Gastrocnemius medialis (tissue), 4 donors: ENCODE measurements around the gene SLC36A3. TPM values are rescaled to one million over a fixed set of nuclear protein-coding genes. Genes with fewer than 3 reads are reported as not detected.
"Not testable (repeated sequence)": the region's sequence is repeated elsewhere in the genome, so short reads cannot be mapped to it uniquely, and the experiment has no call there.

Experiments used
- ATAC-seq, 2 donors: fragments of 150-250 bp; one replicate each; pipeline ENCODE4 v1.9.1; 2016
- DNase-seq, 2 donors: peaks; one replicate each; pipeline ENCODE4 v3.0.0-alpha.2; 2019
- H3K27ac ChIP-seq, 4 donors: fragments of 200-600 bp; sonication (generic); 1 replicate in 1 of 4; 2 replicates in 3 of 4; pipeline ENCODE4 v1.5.1; 2016 to 2018; ENCODE audit warnings: mild to moderate bottlenecking in 2 of 4, moderate library complexity in 1 of 4
- H3K27me3 ChIP-seq, 3 donors: fragments of 200-600 bp; sonication (generic) in 2 of 3; 1 replicate in 1 of 3; 2 replicates in 2 of 3; pipeline versions ENCODE4 v1.5.1 to v1.6.0; 2016 to 2019; ENCODE audit warnings: mild to moderate bottlenecking in 1 of 3, moderate library complexity in 1 of 3
- H3K36me3 ChIP-seq, 2 donors: fragments of 200-600 bp; sonication (generic) in 1 of 2; one replicate each; pipeline ENCODE4 v1.5.1; 2017 to 2018
- H3K4me1 ChIP-seq, 2 donors: fragments of 200-600 bp; sonication (generic) in 1 of 2; one replicate each; pipeline ENCODE4 v1.5.1; 2016 to 2017; ENCODE audit warnings: mild to moderate bottlenecking in 2 of 2
- H3K4me3 ChIP-seq, 4 donors: fragments of 200-600 bp; sonication (generic) in 3 of 4; 1 replicate in 1 of 4; 2 replicates in 3 of 4; pipeline ENCODE4 v1.5.1; 2016 to 2019; ENCODE audit warnings: mild to moderate bottlenecking in 2 of 4
- H3K9me3 ChIP-seq, 3 donors: fragments of 200-600 bp; sonication (generic) in 2 of 3; 1 replicate in 1 of 3; 2 replicates in 2 of 3; pipeline ENCODE4 v1.5.1; 2016 to 2019
- CTCF ChIP-seq, 5 experiments: fragments of 450-650 bp in 3 of 5; fragments of 200-600 bp in 2 of 5; sonication (generic) in 2 of 5; IDR thresholded peaks in 4 of 5; conservative IDR thresholded peaks in 1 of 5; 1 replicate in 4 of 5; 2 replicates in 1 of 5; pipeline ENCODE4 v1.5.1; 2016 to 2019; ENCODE audit warnings: antibody characterized with exemption in 5 of 5, mild to moderate bottlenecking in 3 of 5, moderate library complexity in 3 of 5
- POLR2A ChIP-seq, 2 donors: fragments of 450-650 bp; IDR thresholded peaks; one replicate each; pipeline ENCODE4 v1.6.1; 2017; ENCODE audit warnings: antibody characterized with exemption in 2 of 2, mild to moderate bottlenecking in 2 of 2, moderate library complexity in 2 of 2
- in situ Hi-C, 4 donors: fragments of 200-750 bp; cut with MboI; loops; one replicate each; pipeline versions ENCODE4 v1.15.0 to v1.8.0; 2017; ENCODE audit warnings: low sequenced_read_pairs in 4 of 4
- intact Hi-C: fragments of 100-400 bp; cut with DNase I; formaldehyde crosslinking; loops from one replicate; pipeline ENCODE4 v1.15.1; 2023; ENCODE audit warnings: low total_unique reads
- total RNA-seq, 4 donors: library from RNA; depleted of rRNA; stranded (reverse); fragments of >200 nt; gene quantifications; one replicate each; pipeline versions ENCODE4 v1.1.0 to v1.2.3, GENCODE V29; 2016

The SLC36A3 gene
- total RNA-seq, 4 donors from 2014 or later: not detected

DNA sequence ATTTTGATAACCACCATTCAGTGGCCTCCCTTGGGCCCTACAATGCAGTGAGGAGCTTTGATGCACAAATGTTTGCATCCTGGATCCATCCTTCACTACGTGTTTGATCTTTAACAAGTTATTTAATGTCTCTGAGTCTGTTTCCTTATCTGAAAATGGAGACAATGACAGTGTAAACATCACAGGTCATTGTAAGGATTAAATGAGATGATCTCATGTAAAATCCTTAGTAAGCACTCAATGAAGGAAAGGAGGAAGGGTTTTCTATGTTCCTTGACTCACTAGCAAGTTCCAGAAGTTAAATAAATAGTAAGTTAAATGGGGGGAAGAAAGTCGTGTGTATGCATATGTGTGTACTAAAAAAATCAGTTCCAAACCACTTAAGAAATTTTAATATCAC is 9.8 kb upstream of the SLC36A3 start:
- TF ChIP-seq POLR2A (IDR thresholded peaks at IDR 0.05): no peak
- no peaks in the 10 kb centered on the region for H3K27me3 ChIP-seq
- no peaks in the 10 kb centered on the region for H3K9me3 ChIP-seq
- intact Hi-C loops: no loop called here
- H3K4me3 ChIP-seq: no peak overlapping the region
- ATAC-seq (no peak), DNase-seq (no peak)
- no peaks in the 10 kb centered on the region for H3K4me1 ChIP-seq
- H3K27ac ChIP-seq: no peak overlapping the region
- peaks cover 0 to 7% of the 10 kb centered on the region in 2 donors for H3K36me3 ChIP-seq
- in situ Hi-C loops: no loop called here

GRCh38 chr5:151312756-151313324 is 9.3 kb upstream of the SLC36A3 start:
- no peak for TF ChIP-seq POLR2A (IDR thresholded peaks at IDR 0.05)
- no peak for TF ChIP-seq CTCF (IDR thresholded peaks at IDR 0.05 in 4 of 5, conservative IDR thresholded peaks at IDR 0.05 in 1 of 5)
- H3K27ac ChIP-seq: no peak overlapping the region
- in situ Hi-C loops (no loop called here), intact Hi-C loops (no loop called here)
- DNase-seq: no peak
- H3K27me3 ChIP-seq: no peaks in the 10 kb centered on the region
- H3K9me3 ChIP-seq: no peaks in the 10 kb centered on the region
- no peaks in the 10 kb centered on the region for H3K4me1 ChIP-seq
- ATAC-seq: no peak
- H3K4me3 ChIP-seq: no peak overlapping the region
- peaks cover 0 to 4% of the 10 kb centered on the region in 2 donors for H3K36me3 ChIP-seq

- no peaks in the 10 kb centered on the region for H3K36me3 ChIP-seq
- H3K27me3 ChIP-seq: no peaks in the 10 kb centered on the region
- no peaks in the 10 kb centered on the region for H3K9me3 ChIP-seq
- ATAC-seq: no peak
- TF ChIP-seq POLR2A (IDR thresholded peaks at IDR 0.05) (no peak), CTCF (IDR thresholded peaks at IDR 0.05 in 4 of 5, conservative IDR thresholded peaks at IDR 0.05 in 1 of 5) (no peak)
- in situ Hi-C loops: no loop called here
- no peak overlapping the region for H3K27ac ChIP-seq
- no peak for DNase-seq
- H3K4me1 ChIP-seq: no peaks in the 10 kb centered on the region
- intact Hi-C loops: no loop called here
- no peak overlapping the region for H3K4me3 ChIP-seq
These were observed 7.4 kb upstream of the SLC36A3 start for GRCh38 chr5:151310932-151311331.

DNA sequence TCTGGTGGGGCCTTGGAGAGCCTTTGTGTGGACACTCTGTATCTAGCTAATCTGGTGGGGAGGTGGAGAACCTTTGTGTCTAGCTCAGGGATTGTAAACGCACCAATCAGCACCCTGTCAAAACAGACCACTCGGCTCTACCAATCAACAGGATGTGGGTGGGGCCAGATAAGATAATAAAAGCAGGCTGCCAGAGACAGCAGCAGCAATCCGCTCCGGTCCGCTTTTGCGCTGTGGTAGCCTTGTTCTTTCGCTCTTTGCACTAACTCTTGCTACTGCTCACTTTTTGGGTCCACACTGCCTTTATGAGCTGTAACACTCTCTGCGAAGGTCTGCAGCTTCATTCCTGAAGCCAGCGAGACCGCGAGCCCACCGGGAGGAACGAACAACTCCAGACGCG is 6.3 kb upstream of the SLC36A3 start:
- intact Hi-C loops, H3K4me3 ChIP-seq, H3K27me3 ChIP-seq, H3K27ac ChIP-seq, H3K9me3 ChIP-seq, H3K4me1 ChIP-seq, DNase-seq, in situ Hi-C loops, ATAC-seq, H3K36me3 ChIP-seq: not testable (repeated sequence)

GRCh38 chr5:151309266-151309665 is 5.7 kb upstream of the SLC36A3 start:
- H3K27ac ChIP-seq, H3K36me3 ChIP-seq, intact Hi-C loops, in situ Hi-C loops, H3K4me1 ChIP-seq, DNase-seq, ATAC-seq, H3K9me3 ChIP-seq, H3K27me3 ChIP-seq, H3K4me3 ChIP-seq: not testable (repeated sequence)

- TF ChIP-seq POLR2A (IDR thresholded peaks at IDR 0.05) (no peak), CTCF (IDR thresholded peaks at IDR 0.05 in 4 of 5, conservative IDR thresholded peaks at IDR 0.05 in 1 of 5) (peak in 4 of 5 experiments; percentile 23 to 63 (median 46))
- H3K9me3 ChIP-seq: no peaks in the 10 kb centered on the region
- no peaks in the 10 kb centered on the region for H3K4me1 ChIP-seq
- H3K36me3 ChIP-seq: no peaks in the 10 kb centered on the region
- H3K4me3 ChIP-seq: no peak overlapping the region
- DNase-seq (peak in 1 of 2 donors; percentile 38), ATAC-seq (peak; percentile 74 to 91)
- in situ Hi-C loops: no loop called here
- no peak overlapping the region for H3K27ac ChIP-seq
- intact Hi-C loops: no loop called here
- no peaks in the 10 kb centered on the region for H3K27me3 ChIP-seq
These were observed 5.3 kb downstream of the SLC36A3 start for GRCh38 chr5:151298063-151298855.
